NCI-H510A treated with DMSO at 0.1 percent for 48 hours (cell line): ENCODE data around the gene MAST3.

Source experiments
- DNase-seq: peaks from one replicate; lab custom pipeline; 2025; lab: John Stamatoyannopoulos, UW

Gene MAST3

DNA sequence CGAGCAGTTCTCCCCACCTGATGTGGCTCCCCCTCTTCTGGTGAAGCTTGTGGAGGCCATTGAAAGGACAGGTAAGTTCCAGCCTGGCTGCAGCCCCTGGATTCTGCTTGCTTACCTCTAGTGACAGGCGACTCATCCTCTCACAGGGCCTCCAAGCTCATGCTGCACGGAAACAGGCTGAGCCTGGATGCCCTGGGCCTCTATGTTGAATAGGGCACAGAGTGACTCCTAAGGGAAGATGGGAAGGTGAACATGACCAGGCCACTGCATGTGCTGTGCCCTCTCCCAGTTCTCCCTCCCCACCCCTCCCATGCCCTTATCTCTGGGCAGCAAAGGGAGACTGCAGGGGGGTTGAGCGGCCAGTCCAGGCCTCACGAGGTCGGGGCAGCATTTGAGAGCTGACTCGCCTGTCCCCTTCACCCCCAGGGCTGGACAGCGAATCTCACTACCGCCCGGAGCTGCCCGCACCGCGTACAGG is 63.0 kb downstream of the MAST3 start:
- no peak for DNase-seq

DNA sequence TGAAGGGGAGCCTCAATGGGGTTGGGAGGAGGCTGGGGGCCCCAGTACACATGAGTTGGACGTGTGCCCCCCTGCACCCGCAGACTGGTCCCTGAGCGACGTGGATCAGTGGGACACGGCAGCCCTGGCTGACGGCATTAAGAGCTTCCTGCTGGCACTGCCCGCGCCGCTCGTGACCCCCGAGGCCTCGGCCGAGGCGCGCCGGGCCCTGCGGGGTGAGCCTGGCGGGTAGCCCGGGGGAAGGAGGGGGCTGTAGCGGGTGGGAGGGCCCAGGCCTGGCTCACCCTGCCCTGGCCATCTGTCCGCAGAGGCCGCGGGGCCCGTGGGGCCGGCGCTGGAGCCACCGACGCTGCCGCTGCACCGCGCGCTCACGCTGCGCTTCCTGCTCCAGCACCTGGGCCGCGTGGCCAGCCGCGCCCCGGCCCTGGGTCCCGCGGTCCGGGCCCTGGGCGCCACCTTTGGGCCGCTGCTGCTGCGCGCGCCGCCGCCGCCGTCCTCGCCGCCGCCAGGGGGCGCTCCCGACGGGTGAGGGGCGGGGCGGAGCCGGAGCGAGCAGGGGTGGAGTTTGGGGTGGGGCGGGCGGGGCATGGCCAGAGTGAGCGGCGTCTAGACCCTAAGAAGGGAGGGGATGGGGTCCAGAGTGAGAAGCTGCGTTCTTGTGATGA is 63.5 kb downstream of the MAST3 start:
- DNase-seq: no peak

DNA sequence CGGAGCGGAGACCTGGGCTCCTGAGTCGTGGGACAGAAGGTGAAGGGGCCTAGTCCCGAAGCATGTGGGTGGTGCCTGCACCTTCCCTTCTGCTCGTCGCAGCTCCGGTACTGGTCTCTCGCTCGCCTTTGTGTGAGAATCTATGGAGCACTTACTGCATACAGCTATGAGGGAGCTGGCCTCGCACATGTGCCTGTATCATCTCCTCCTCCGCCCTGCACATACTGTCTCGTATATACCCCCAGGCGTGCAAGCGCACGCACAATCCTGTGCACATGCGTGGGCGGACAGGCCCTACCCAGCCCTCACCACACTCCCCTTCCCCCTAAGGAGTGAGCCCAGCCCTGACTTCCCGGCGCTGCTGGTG is 64.0 kb downstream of the MAST3 start:
- DNase-seq: no peak

GRCh38 chr19:18164072-18164471 is 66.5 kb downstream of the MAST3 start:
- no peak for DNase-seq

GRCh38 chr19:18165794-18166544 is 68.4 kb downstream of the MAST3 start:
- DNase-seq: no peak

DNA sequence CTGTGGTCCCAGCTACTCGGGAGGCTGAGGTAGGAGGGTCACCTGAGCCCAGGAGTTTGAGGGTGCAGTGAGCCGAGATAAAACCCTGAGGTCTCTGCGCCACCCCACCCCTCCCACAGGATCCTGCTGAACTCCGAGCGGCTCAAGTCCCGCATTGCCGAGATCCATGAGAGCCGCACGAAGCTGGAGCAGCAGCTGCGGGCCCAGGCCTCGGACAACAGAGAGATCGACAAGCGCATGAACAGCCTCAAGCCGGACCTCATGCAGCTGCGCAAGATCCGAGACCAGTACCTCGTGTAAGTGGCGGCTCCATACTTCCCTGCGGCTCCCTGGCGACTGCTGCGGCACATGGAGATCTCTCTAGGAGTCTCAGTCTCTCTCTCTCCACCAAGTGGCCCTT is 69.4 kb downstream of the MAST3 start:
- no peak for DNase-seq

GRCh38 chr19:18167975-18168645 is 70.5 kb downstream of the MAST3 start:
- DNase-seq: peak; percentile 12

DNA sequence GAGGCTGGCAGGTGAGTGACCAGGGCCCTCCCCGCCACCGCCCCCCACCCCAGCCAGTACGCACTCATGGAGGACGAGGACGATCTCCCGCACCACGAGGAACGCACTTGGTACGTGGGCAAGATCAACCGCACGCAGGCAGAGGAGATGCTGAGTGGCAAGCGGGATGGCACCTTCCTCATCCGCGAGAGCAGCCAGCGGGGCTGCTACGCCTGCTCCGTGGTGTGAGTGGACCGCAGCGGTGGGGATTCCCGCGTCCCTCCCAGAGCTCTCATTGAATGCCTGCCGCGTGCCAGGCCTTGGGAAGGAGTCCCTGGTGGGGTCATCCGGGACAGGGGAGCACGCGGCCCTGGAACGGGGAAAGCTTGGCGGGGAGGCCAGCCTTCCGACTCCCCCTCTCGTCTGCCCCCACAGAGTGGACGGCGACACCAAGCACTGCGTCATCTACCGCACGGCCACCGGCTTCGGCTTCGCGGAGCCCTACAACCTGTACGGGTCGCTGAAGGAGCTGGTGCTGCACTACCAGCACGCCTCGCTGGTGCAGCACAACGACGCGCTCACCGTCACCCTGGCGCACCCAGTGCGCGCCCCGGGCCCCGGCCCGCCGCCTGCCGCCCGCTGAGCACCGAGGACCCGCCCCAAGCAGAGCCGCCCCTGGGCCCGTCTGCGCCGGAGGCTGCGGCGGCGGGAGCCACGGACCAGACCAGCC is 71.2 kb downstream of the MAST3 start:
- no peak for DNase-seq

DNA sequence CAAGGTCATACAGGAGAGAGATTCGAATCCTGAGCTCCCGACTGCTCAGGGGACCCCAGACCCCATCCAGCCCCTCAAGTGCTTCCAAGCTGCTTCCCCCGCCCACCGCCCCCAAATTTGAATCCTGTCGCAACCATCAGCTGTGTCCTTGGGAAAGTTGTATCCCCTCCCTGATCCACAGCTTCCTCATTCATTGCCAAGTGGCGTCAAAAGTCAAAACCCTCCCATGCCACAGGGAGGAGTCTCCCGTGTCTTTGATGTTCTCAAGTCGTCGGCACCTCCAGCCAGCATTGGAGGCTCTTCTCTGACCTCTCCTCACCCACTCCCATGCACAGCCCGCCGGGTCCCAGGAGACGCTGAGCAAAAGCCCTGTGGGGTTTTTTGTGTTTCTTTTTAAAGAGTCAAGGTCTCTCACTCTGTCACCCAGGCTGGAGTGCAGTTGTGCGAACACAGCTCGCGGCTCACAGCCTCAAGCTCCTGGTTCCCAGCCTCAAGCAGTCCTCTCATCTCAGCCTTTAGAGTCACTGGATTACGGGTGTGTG is 73.2 kb downstream of the MAST3 start:
- no peak for DNase-seq

GRCh38 chr19:18171605-18172327 is 74.2 kb downstream of the MAST3 start:
- no peak for DNase-seq

DNA sequence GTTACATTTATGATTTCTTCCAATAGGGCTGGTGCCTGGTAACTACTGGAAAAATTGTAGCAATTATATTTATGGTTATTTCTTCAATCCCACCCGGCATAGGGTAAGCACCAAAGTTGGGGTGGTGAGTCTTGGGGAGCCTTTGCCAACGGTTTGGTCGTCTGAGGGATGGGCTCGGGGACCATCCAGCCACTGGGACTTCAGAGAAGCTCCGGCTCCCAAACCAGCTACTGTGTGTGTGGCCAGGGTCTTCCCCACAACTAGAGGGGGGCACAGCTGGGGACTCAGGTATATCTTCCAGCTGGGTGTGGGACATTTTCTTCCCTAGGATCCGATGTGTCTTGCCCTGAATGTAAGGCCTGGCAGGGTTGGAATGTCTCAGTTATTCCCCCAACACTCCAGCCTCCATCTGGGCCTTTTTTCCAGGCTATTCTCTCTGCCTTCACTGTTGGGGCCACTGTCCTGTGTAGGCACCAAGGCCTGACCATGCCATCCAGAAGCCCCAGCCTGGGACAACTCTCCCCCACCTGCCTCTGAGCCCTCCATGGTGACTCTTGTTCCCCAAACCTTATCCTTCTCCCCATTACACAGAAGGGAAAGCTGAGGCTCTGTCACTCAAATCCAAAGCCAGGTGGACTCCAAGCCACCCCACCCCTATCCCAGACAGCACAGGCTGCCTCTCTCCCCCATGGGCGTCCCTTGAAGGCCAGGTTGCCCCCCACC is 74.9 kb downstream of the MAST3 start:
- DNase-seq: no peak

DNA sequence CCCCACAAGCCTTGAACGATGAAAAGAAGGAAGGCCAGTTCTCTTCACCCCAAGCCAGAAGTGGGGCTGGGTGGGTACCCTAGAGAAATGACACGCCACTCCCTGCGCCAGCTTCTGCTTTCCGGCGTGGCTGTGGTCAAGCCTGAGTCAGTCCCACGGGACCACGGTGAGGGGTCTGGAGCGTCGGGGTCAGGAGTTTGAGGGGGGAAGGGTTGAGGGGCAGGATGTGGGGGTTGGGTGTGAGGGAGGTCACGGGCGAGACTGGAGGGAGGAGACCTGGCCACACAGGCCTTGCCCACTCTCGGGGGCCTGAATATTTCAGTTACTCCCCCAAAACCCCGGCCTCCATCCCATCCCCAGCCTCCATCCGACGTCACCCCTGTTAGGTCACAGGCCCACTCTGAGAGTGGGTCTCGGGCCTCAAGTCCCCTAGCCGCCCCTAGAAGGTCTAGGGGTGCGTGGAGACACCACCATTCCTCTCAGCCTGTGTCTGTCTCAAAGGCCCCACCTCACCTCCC is 75.5 kb downstream of the MAST3 start:
- no peak for DNase-seq

DNA sequence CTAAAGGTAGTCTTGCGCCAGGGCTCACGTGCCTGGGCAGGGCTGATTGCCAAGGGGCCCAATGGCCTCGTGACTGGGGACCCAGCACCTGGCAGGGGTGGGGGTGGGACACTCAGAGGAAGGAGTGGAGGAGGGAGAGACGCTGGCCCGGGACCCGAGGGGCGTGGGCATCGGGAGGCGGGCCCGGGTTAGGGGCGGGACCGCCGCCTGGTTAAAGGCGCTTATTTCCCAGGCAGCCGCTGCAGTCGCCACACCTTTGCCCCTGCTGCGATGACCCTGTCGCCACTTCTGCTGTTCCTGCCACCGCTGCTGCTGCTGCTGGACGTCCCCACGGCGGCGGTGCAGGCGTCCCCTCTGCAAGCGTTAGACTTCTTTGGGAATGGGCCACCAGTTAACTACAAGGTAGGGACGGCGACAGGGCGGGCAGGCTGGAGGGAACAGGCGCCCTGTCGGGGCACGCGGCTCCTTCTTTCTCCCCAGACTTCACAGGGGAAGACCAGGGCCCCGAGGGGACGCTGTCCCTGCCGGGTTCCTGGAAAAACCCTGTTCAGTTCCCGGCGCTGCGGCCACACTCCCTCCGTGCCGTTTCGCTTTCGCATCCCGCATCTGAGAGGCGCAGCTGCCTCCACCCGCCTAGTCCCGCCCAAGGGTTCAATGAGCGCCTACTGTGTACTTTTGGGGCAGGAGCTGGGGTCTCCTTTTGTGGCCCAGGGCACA is 76.2 kb downstream of the MAST3 start, which contains the start of gene IFI30:
TSS of gene IFI30 (plus strand) at position 242 of the 717 bp plus-strand sequence. CDS start at position 271, 29 bp downstream.
- peak; percentile 79 for DNase-seq

GRCh38 chr19:18174983-18175382 is 77.4 kb downstream of the MAST3 start:
- no peak for DNase-seq

GRCh38 chr19:18176367-18177310 is 79.1 kb downstream of the MAST3 start:
- no peak for DNase-seq

GRCh38 chr19:18179957-18180356 is 82.4 kb downstream of the MAST3 start:
- no peak for DNase-seq

DNA sequence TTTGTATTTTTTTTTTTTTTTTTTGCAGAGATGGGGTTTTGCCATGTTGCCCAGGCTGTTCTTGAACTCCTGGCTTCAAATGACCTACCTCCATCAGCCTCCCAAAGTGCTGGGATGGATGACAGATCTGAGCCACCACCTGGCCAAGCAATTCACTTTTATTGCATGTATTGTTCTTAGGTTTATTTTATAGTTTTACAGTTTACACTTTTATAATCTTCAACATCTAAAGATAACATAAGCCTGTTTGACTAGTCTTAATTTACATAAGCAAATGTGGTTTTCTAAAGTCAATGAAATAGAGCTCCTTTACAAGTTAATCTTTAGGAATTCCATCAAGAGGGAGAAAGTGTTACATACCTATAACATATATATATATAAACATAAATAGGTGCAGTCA is 86.0 kb downstream of the MAST3 start:
- no peak for DNase-seq

DNA sequence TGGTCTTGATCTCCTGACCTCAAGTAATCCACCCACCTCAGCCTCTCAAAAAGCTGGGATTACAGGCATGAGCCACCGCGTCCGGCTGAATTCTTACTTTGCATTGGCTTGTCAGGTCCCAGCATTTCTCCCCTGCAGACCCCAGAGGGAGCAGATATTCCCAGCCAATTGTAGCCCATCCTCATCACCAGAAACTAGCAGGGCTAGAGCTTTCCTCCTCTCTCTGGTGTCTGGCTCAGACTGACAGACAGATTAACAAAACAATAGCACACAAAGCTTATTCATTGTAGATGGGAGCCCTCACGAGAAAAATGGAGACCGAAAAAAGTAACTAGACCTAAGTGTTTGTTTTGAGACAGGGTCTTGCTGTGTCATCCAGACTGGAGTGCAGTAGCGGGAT is 88.0 kb downstream of the MAST3 start:
- no peak for DNase-seq

DNA sequence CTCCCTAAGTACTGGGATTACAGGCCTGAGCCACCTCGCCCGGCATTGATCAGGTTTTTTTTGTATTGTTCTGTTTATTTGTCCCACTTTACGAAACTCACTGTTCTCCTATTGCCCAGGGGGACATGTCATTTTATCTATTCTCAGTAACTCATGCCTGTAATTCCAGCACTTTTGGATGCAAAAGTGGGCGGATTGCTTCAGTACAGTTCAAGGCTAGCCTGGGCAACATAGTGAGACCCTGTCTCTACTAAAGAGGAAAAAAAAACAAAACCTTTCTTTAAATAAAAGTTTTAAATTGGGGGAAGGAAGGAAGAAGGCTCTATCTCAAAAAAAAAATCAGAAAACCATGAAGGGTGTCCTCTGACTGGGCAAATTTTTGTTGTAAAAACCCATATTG is 92.7 kb downstream of the MAST3 start:
- DNase-seq: no peak
